HCT116 (cell line): ENCODE data around the gene CENPH. TPM values are rescaled to one million over a fixed set of nuclear protein-coding genes. Genes with fewer than 3 reads are reported as not detected.
"Not testable (repeated sequence)": the region's sequence is repeated elsewhere in the genome, so short reads cannot be mapped to it uniquely, and the experiment has no call there.

Source experiments
- ATAC-seq: fragments of 200-7000 bp; cut with Tn5 transposase; 2 replicates; pipeline ENCODE4 v1.9.1; 2020; ENCODE audit warnings: mild to moderate bottlenecking, moderate library complexity
- BruUV-seq: library from RNA; stranded (reverse); fragments of 400-500 nt; replicated peaks from 2 replicates; lab custom pipeline; 2021; lab: Mats Ljungman, UMichigan
- CTCF ChIA-PET: fragments of 300-600 bp; sonication (Branson Sonifier 250); formaldehyde crosslinking; loops from one replicate; lab custom pipeline; 2021; ENCODE audit warnings: antibody characterized with exemption; lab: Charles Lee
- POLR2A ChIA-PET: fragments of 300-600, 350-600 bp; sonication (Branson Sonifier 250); formaldehyde crosslinking; loops from one replicate; lab custom pipeline; 2021; ENCODE audit warnings: antibody characterized with exemption; lab: Charles Lee
- RAD21 ChIA-PET, 2 experiments: fragments of 300-600 bp; sonication (Branson Sonifier 250); formaldehyde crosslinking; loops; one replicate each; lab custom pipeline; 2023; ENCODE audit warnings: low total read pairs in 2 of 2; ENCODE audit not compliant: uncharacterized antibody in 2 of 2, unreplicated experiment in 2 of 2, low non-redundant PET in 1 of 2; lab: Charles Lee
- DNase-seq: peaks from one replicate; pipeline ENCODE4 v3.0.0-alpha.2; 2010; ENCODE audit warnings: low read depth, low spot score
- H2AFZ ChIP-seq: fragments of 200-600 bp; shearing (Covaris generic), sonication (generic); 2 replicates; pipeline ENCODE4 v1.6.1; 2017; ENCODE audit warnings: low read depth, mixed run types, mixed read lengths, antibody characterized with exemption, low read length; ENCODE audit not compliant: poor library complexity, severe bottlenecking
- H3K27ac ChIP-seq: 2 replicates; pipeline ENCODE4 v1.5.1; 2012; ENCODE audit warnings: low read depth, low read length
- H3K27me3 ChIP-seq: fragments of 200-600 bp; sonication (generic); 2 replicates; pipeline ENCODE4 v1.6.1; 2016; ENCODE audit warnings: mixed run types, low read length, mixed read lengths; ENCODE audit not compliant: insufficient read depth
- H3K36me3 ChIP-seq, 2 experiments: fragments of 200-500 bp in 1 of 2; fragments of 200-600 bp in 1 of 2; sonication (Bioruptor generic) in 1 of 2; sonication (generic) in 1 of 2; 2 replicates each; pipeline versions ENCODE4 v1.5.1 to v1.6.1; 2014 to 2016; ENCODE audit warnings: low read length in 2 of 2, inconsistent platforms in 1 of 2, mixed read lengths in 1 of 2, mixed run types in 1 of 2; ENCODE audit not compliant: insufficient read depth in 2 of 2, control insufficient read depth in 1 of 2
- H3K4me1 ChIP-seq, 2 experiments: fragments of 200-600 bp in 1 of 2; sonication (generic) in 1 of 2; 2 replicates each; pipeline versions ENCODE4 v1.5.1 to v1.6.1; 2012 to 2017; ENCODE audit warnings: low read length in 2 of 2, inconsistent platforms in 1 of 2, mild to moderate bottlenecking in 1 of 2, mixed read lengths in 1 of 2, mixed run types in 1 of 2, moderate library complexity in 1 of 2; ENCODE audit not compliant: insufficient read depth in 2 of 2, control insufficient read depth in 1 of 2
- H3K4me2 ChIP-seq: fragments of 200-600 bp; sonication (generic); 2 replicates; pipeline ENCODE4 v1.6.1; 2017; ENCODE audit warnings: mixed run types, low read length, mixed read lengths
- H3K4me3 ChIP-seq, 2 experiments: fragments of 200-600 bp in 1 of 2; sonication (generic) in 1 of 2; replicated peaks in 1 of 2; 2 replicates each; pipeline ENCODE4 v1.5.1; 2011 to 2016; ENCODE audit warnings: low read length in 2 of 2, control low read depth in 1 of 2, low read depth in 1 of 2, mild to moderate bottlenecking in 1 of 2, mixed read lengths in 1 of 2, mixed run types in 1 of 2
- H3K79me2 ChIP-seq: fragments of 200-600 bp; sonication (generic); 2 replicates; pipeline ENCODE4 v1.6.1; 2017; ENCODE audit warnings: mild to moderate bottlenecking, mixed run types, low read length, moderate library complexity, mixed read lengths; ENCODE audit not compliant: insufficient read depth
- H3K9ac ChIP-seq: fragments of 200-600 bp; sonication (generic); 2 replicates; pipeline ENCODE4 v1.6.1; 2016; ENCODE audit warnings: low read length, mixed read lengths
- H3K9me2 ChIP-seq: fragments of 200-600 bp; sonication (generic), shearing (Covaris generic); 2 replicates; pipeline ENCODE4 v1.6.1; 2017; ENCODE audit warnings: mixed run types, mild to moderate bottlenecking, moderate library complexity; ENCODE audit not compliant: insufficient read depth
- H3K9me3 ChIP-seq, 2 experiments: fragments of 200-500 bp in 1 of 2; fragments of 200-600 bp in 1 of 2; sonication (Bioruptor generic) in 1 of 2; sonication (generic) in 1 of 2; 2 replicates each; pipeline ENCODE4 v1.6.1; 2014 to 2017; ENCODE audit warnings: low read length in 2 of 2, mixed read lengths in 2 of 2, inconsistent platforms in 1 of 2, low read depth in 1 of 2, mild to moderate bottlenecking in 1 of 2, mixed run types in 1 of 2, moderate library complexity in 1 of 2; ENCODE audit not compliant: control insufficient read depth in 1 of 2, insufficient read depth in 1 of 2
- H4K20me1 ChIP-seq: fragments of 200-600 bp; sonication (generic), shearing (Covaris generic); 2 replicates; pipeline ENCODE4 v1.6.1; 2017; ENCODE audit warnings: mixed run types, mild to moderate bottlenecking, moderate library complexity; ENCODE audit not compliant: insufficient read depth
- ATF3 ChIP-seq: IDR thresholded peaks from 2 replicates; pipeline ENCODE4 v1.6.1; 2012
- CBX3 ChIP-seq: IDR thresholded peaks from 2 replicates; pipeline ENCODE4 v1.6.1; 2012; ENCODE audit warnings: low read depth
- CEBPB ChIP-seq: IDR thresholded peaks from 2 replicates; pipeline ENCODE4 v1.6.1; 2012; ENCODE audit warnings: low read depth
- EGR1 ChIP-seq: IDR thresholded peaks from 2 replicates; pipeline ENCODE4 v1.6.1; 2012; ENCODE audit warnings: low read depth
- ELF1 ChIP-seq: IDR thresholded peaks from 2 replicates; pipeline ENCODE4 v1.6.1; 2012; ENCODE audit warnings: low read depth, borderline replicate concordance
- EZH2 ChIP-seq: fragments of 200-600 bp; sonication (generic); IDR thresholded peaks from 2 replicates; pipeline ENCODE4 v1.6.1; 2017; ENCODE audit warnings: antibody characterized with exemption, mixed run types
- EZH2phosphoT487 ChIP-seq: fragments of 200-600 bp; IDR thresholded peaks from 2 replicates; pipeline ENCODE4 v1.6.1; 2018; ENCODE audit warnings: antibody characterized with exemption, borderline replicate concordance
- FOSL1 ChIP-seq: IDR thresholded peaks from 2 replicates; pipeline ENCODE4 v1.6.1; 2012; ENCODE audit warnings: low read depth
- JUND ChIP-seq: IDR thresholded peaks from 2 replicates; pipeline ENCODE4 v1.6.1; 2012
- MAX ChIP-seq: IDR thresholded peaks from 2 replicates; pipeline ENCODE4 v1.6.1; 2012
- POLR2A ChIP-seq: IDR thresholded peaks from 2 replicates; pipeline ENCODE4 v1.7.0; 2011; ENCODE audit warnings: borderline replicate concordance; ENCODE audit not compliant: insufficient read depth, insufficient read length; ENCODE audit errors: extremely low read depth
- POLR2AphosphoS5 ChIP-seq: IDR thresholded peaks from 2 replicates; pipeline ENCODE4 v1.6.1; 2011; ENCODE audit warnings: mild to moderate bottlenecking, low read depth, low read length, moderate library complexity
- RAD21 ChIP-seq: IDR thresholded peaks from 2 replicates; pipeline ENCODE4 v1.6.1; 2012; ENCODE audit warnings: low read depth, mild to moderate bottlenecking
- SIN3A ChIP-seq: IDR thresholded peaks from 2 replicates; pipeline ENCODE4 v1.6.1; 2012; ENCODE audit warnings: low read depth
- SP1 ChIP-seq: IDR thresholded peaks from 2 replicates; pipeline ENCODE4 v1.6.1; 2012; ENCODE audit warnings: low read depth
- SRF ChIP-seq: IDR thresholded peaks from 2 replicates; pipeline ENCODE4 v1.6.1; 2012; ENCODE audit warnings: low read depth
- TCF7L2 ChIP-seq: IDR thresholded peaks from 2 replicates; pipeline ENCODE4 v1.7.0; 2011; ENCODE audit warnings: borderline replicate concordance, inconsistent platforms; ENCODE audit not compliant: insufficient read depth, insufficient read length; ENCODE audit errors: extremely low read depth
- YY1 ChIP-seq: IDR thresholded peaks from 2 replicates; pipeline ENCODE4 v1.6.1; 2011; ENCODE audit warnings: low read length, low read depth, moderate library complexity, mild to moderate bottlenecking; ENCODE audit not compliant: insufficient replicate concordance; ENCODE audit errors: extremely low read depth
- ZBTB33 ChIP-seq: IDR thresholded peaks from 2 replicates; pipeline ENCODE4 v1.6.1; 2011; ENCODE audit warnings: mild to moderate bottlenecking, low read length, moderate library complexity; ENCODE audit not compliant: insufficient replicate concordance; ENCODE audit errors: extremely low read depth
- ZFX ChIP-seq: fragments of 450-650 bp; IDR thresholded peaks from 2 replicates; pipeline ENCODE4 v1.6.1; 2017
- ZNF274 ChIP-seq: fragments of 200-500 bp; sonication (Bioruptor generic); IDR thresholded peaks from 2 replicates; pipeline ENCODE4 v1.6.1; 2014; ENCODE audit warnings: mild to moderate bottlenecking, low read depth, low read length, inconsistent platforms
- intact Hi-C: fragments of 100-400 bp; cut with micrococcal nuclease; formaldehyde crosslinking; loops from 2 replicates; pipeline ENCODE4 v1.10.0; 2022
- total RNA-seq: library from RNA; stranded (reverse); gene quantifications from one replicate; pipeline ENCODE4 v1.2.1, GENCODE V29; 2021; ENCODE audit not compliant: unreplicated experiment

The CENPH gene
- total RNA-seq, 1 experiment from 2014 or later: 23.4 TPM

GRCh38 chr5:69234457-69235268 is 45.3 kb downstream of the CENPH start, which contains the start of gene CDK7:
Gene CDK7, plus strand, starts transcription at chr5:69234886. Its CDS starts 90 bp downstream, at chr5:69234976.
- peak; percentile 85 for DNase-seq
- Histone ChIP-seq H3K9ac (peak within 1 kb of the TSS; percentile 89), H3K4me3 (peak within 1 kb of the TSS; percentile 87 to 97), H3K9me2 (no peaks in the 10 kb centered on the region), H3K4me2 (peak within 1 kb of the TSS; percentile 88), H3K27ac (peak within 1 kb of the TSS; percentile 62), H4K20me1 (peaks cover 7% of the 10 kb centered on the region; the same call in 1 of the 2 replicates), H3K4me1 (peaks cover 26 to 48% of the 10 kb centered on the region in 2 experiments), H3K36me3 (0 out of 4 replicates have a peak, but pooled peaks cover 0 to 4% of the 10 kb centered on the region in 2 experiments), H3K9me3 (no peaks in the 10 kb centered on the region), H3K79me2 (peaks cover 46% of the 10 kb centered on the region), H2AFZ (peak within 1 kb of the TSS; percentile 83), H3K27me3 (no peaks in the 10 kb centered on the region)
- peak; percentile 61 for TF ChIP-seq TCF7L2
- TF ChIP-seq ATF3: no peak
- no peak for TF ChIP-seq RAD21
- no peak for TF ChIP-seq EZH2phosphoT487
- peak; percentile 67 for TF ChIP-seq EGR1
- TF ChIP-seq SP1: peak; percentile 40; the same call in 1 of the 2 replicates
- TF ChIP-seq SRF: no peak
- TF ChIP-seq ELF1: peak; percentile 77
- peak; percentile 93 for TF ChIP-seq POLR2AphosphoS5
- TF ChIP-seq EZH2: no peak
- TF ChIP-seq POLR2A: peak; percentile 45
- TF ChIP-seq ZBTB33: no peak
- TF ChIP-seq CEBPB: no peak
- peak; percentile 90 for TF ChIP-seq YY1
- TF ChIP-seq SIN3A: peak; percentile 98
- TF ChIP-seq ZNF274: no peak
- TF ChIP-seq JUND: no peak
- TF ChIP-seq CBX3: no peak
- TF ChIP-seq FOSL1: no peak
- peak; percentile 89 for TF ChIP-seq MAX
- TF ChIP-seq ZFX: peak; percentile 44; the same call in 1 of the 2 replicates
- intact Hi-C loops: no loop called here
- BruUV-seq: no TSS peak
- POLR2A ChIA-PET: interaction anchor here (0.6 to 1.5 kb wide), 2 partner anchors 8 to 45 kb away, joined by 3 read pairs; partner anchors contain the start of gene CENPH
- RAD21 ChIA-PET: no interaction called here
- CTCF ChIA-PET: interaction anchor here (1.0 kb wide), 1 partner anchor 141 kb away, joined by 3 read pairs; the partner anchor contains the start of gene SLC30A5
- peak; percentile 91 for ATAC-seq

GRCh38 chr5:69236733-69237132 is 47.4 kb downstream of the CENPH start:
- Histone ChIP-seq H3K4me1 (peaks cover 30 to 55% of the 10 kb centered on the region in 2 experiments), H3K9ac (peak overlapping the region; percentile 30; the same call in 1 of the 2 replicates), H3K4me2 (peak overlapping the region; percentile 78), H3K27ac (peak overlapping the region; percentile 90), H3K79me2 (peaks cover 67% of the 10 kb centered on the region)
- RAD21 ChIA-PET, H2AFZ ChIP-seq, H3K27me3 ChIP-seq, intact Hi-C loops, H3K9me3 ChIP-seq, H4K20me1 ChIP-seq, H3K4me3 ChIP-seq, H3K9me2 ChIP-seq, H3K36me3 ChIP-seq, ATAC-seq, CTCF ChIA-PET, BruUV-seq, DNase-seq: not testable (repeated sequence)
- POLR2A ChIA-PET: interaction anchor here (0.7 kb wide), 1 partner anchor 241 kb away, joined by 5 read pairs; no protein-coding TSS in a partner anchor
